ENCODE measurements around the gene FBL.
"Not testable (repeated sequence)": the region's sequence is repeated elsewhere in the genome, so short reads cannot be mapped to it uniquely, and the experiment has no call there.

FBL gene

DNA sequence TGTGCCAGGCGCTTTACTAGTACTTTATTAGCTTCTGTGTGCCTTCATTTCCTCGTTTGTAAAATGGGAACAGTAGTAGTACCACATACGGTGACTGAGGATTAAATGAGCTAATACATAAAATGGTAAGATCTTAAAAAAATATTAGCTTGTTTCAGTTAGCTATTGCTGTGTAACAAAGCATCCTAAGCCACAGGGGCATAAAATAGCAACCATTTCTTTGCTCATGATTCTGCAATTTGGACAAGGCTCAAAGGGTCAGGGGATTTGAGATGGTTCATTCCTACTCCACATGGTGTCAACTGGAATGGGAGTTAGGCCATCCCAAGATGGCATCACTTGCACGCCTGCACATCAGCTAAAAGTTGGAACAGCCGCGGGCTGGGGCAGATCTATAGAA, 25.5 kb downstream of the FBL start:
- DNase-seq, result no peak

DNA sequence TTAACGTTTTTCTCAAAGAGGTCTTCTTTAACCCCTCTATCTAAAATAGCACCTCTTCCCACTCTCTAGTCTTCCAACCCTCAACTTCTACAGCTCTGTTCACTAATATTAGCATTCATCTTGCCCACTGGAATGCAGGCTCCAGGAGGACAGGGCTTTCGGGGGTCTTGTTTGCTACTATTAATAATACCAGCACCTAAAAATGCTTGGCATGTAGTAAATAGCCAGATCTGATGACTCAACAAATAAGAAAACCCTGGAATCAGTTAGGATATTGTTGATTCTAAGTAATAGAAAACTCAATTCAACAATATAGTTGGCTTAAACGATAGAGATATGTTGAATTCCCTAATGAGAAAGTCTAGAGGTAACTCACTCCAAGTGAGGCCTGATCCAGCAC, 26.4 kb downstream of the FBL start:
- DNase-seq, result no peak

DNA sequence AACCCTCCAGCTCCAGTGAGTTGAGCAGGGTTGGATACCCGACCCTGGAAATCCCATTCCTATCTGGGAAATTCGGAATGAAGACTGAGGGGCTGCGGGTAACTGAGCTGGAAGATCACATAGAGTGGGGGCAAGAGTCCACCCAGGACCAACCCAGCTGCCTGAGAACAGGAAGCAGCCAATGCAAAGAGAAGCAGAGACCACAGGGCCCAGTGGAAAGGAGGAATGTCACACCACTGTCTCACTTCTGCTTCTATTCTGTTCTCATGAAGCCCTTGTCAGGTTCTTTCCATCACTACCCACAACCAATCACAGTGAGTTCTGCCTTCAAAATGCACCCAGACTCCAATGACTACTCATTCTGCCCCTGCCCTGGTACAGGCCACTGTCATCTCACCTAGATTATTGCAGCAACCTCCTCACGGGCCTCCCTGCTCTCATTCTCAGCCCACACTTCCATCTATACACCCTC, 27.5 kb downstream of the FBL start:
- no peak for DNase-seq

DNA sequence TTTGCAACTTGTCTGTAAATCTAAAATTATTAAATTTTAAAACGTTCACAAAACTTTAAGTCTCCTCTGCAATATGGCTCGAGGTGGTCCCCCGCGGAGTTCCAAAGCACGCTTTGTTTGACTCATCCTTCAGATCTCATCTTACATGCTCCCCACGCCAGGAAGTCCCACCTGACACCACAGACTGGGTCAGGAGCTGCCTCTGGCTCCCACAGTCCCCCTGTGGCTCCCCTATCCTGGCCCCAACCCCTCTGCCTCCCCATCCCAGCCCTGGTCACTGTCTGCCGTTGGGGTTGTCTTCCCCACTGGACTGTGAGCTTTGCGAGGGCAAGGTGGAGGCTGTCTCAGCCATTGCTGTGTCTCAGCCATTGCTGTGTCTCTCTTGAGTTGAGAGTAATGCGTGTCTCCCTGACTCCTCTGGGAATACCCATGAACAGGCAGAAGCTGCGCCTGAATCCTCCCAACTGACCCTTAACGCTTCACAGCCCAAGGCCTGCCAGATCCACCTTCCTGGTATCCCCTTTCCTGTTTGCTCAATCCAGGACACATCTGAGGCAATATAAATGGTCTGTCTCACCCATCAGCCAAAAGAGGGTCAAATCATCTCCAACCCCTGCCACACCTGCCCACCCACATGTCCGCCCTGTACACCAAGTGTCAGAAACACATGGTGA, 28.2 kb downstream of the FBL start:
- DNase-seq, result no peak

DNA sequence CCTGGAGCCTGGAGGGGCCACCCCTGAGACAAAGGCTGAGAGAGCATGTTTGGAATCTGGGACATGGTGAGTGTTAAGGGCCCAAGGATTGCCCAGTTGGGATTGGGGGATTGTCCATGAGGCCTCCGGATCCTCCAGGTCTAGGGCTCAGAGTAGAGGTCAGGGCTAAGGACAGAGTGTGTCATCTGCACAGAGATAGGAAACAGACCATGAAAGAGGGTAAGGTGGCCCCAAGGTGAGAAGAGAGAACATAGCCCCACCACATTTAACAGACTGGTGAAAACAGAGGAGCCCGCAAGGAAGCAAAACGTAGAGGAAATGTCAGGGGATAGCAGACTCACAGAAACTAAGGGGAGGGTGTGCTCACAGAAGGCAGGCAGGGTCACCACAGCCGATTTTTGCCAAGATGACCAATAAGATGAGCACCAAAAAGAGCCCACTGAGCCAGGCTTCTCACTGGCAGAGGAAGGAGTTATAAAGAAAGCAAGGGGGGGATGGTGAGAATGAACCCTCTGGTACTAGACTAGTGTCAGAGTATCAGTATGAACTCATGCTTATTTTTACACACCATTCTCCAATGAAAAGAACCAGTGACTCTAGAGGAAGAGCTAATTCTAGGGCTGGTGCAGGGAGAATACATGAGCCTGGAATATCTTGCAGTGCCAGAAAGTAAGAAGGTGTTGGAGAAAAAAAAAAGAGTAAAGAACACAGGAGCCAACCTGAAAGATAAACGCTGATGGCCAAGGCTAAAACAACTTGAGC, 29.7 kb downstream of the FBL start:
- DNase-seq, result no peak

DNA sequence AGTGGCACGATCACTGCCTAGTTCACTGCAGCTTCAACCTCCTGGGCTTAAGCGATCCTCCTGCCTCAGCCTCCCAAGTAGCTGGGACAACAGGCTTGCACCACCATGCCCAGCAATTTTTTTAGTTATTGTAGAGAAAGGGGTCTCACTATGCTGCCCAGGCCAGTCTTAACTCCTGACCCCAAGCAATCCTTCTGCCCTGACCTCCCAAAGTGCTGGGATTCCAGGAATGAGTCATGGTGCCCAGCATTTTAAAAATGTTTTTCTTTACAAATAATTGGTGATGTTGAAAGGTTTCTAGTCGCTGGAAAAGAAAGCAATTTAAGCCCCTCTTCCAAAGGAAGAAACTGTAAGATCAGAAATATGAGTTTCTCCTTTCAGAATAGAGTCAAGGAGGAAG, 31.6 kb downstream of the FBL start:
- no peak for DNase-seq

DNA sequence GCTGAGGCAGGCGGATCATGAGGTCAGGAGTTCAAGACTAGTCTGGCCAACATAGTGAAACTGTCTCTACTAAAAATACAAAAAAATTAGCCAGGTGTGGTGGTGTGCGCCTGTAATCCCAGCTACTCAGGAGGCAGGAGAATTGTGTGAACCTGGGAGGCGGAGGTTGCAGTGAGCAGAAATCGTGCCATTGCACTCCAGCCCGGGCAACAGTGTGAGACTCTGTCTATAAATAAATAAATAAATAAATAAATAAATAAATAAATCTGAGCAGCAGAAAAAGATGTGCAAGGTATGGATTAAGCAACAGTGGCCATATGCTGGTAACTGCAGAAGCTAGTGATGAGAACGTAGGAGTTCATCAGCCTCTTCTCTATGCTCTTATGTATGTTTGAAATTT, 32.1 kb downstream of the FBL start:
- DNase-seq, result not testable (repeated sequence)

DNA sequence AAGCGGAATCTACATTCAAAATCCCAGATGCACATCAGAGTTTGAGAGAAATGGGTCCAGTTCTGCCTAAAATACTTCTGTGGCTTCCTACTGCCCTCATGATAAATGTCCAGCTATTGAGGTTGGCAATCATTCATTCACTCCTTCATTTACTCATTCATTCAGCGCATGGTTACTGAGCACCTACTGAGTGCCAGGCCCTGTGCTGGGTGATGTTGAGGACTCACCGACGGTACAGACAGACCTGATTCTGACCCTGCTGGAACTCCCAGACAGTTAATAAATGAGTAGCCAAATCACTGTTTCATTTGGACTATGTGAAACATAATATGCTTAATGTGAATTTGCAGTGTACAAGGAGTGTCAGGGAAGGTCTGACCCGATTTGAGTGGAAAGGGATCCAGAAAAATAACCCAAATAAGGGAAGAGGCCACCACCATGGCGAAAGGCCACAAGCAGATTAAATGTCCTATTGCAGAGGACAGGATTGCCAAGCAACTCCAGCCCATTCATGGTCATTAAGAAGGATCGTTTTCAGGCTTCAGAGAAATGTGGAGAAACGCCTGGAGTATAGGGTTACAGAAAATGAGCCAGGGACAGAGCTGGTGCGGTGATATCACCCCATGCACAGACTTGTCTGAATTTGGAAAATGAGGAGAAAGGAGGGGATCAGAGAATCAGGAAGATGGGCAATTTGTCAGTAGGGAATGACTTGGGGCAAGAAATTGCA, 32.8 kb downstream of the FBL start:
- DNase-seq, result no peak

DNA sequence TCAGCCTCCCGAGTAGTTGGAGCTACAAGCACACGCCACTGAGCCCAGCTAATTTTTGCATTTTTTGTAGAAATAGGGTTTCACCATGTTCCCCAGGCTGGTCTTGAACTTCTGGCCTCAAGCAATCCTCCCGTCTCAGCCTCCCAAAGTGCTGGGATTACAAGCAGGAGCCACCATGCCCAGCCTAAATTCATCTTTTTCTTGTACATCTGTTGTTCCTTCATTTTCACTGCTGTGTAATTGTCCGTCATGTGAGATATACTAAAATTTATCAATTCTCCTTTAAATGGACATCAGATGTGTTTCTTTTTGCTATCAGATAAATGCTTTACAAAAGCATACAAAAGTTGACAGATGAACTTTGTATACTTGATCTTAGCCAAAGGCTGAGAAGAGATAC, 35.1 kb downstream of the FBL start:
- no peak for DNase-seq

DNA sequence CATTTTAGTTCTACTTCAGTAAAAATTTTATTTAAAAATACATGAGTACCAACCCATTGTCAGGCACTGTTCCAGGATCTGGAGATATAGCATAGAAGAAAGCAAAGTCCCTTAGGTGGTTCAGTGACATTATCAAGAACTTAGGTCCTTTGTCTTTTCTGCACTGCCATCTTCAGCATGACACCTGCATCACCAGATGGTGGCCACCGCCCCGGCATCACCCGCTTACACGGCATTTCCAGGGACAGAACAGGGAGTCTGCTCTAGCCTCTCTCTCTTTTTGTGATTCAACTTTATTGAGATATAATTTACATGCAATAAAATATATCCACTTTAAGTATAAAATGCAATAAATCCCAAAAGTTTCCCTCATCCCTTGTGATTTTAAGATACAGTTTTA, 35.8 kb downstream of the FBL start:
- no peak for DNase-seq

DNA sequence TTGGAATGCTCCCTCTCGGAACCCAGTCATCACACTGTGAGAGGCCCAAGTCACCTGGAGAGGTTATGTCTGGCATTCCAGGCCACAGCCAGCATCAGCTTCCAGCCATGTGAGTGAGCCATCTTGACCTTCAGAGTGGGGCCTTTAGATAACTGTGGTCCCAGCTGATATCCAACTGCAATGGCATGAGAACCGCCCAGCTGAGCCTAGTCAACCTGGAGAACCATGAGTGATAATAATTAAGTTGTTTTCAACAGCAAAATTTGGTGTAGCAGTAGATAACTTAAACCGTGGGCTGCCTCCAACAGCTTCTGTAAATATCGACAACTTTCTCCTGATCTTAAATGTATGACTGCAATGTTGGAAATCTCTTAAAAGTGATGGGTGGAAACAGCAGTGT, 36.8 kb downstream of the FBL start:
- no peak for DNase-seq

DNA sequence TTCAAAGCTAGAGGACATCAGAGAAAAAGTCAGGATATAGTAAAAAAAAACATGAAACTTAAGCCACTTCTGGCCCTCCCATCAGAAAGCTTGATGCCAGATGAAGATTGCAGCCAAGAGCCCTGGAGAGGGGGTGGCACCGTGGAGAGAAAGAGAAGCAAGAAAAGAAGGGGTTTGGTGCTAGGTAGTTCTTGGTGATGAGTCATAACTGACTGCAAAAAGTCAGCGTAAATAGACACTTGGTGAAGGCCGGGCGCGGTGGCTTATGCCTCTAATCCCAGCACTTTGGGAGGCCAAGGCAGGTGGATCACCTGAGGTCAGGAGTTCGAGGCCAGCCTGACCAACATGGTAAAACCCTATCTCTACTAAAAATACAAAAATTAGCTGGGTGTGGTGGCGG, 37.5 kb downstream of the FBL start:
- not testable (repeated sequence) for DNase-seq

DNA sequence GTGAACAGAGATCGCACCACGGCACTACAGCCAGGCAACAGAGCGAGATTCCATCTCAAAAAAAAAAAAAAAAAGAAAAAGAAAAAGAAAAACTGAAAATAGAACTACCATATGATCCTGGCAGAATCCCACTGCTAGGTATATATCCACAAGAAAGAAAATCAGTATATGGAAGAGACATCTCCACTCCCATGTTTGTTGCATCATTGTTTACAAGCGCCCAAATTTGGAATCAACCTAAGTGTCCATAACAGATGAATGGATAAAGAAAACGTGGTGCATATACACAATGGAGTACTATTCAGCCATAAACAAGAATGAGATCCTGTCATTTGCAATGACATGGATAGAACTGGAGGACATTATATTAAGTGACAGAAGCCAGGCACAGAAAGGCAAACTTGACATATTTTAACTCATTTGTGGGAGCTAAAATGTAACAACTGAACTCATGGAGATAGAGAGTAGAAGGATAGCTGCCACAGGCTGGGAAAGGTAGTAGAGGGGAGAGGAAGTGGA, 38.3 kb downstream of the FBL start:
- DNase-seq, result no peak

DNA sequence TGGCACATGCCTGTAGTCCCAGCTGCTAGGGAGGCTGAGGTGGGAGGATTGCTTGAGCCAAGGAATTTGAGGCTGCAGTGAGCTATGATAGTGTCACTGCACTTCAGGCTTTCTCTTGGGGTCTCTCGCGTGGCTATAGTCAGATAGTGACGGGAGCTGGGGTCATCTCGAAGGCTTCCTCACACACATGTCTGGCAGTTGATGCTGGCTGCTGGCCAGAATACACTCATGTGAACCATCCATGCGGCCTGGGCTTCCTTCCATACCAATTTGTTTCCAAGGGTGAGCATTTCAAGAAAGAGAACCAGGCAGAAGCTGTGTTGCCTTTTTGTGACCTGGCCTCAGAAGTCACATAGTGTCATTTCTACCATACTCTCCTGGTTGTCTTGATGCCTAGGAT, 41.1 kb downstream of the FBL start:
- no peak for DNase-seq

DNA sequence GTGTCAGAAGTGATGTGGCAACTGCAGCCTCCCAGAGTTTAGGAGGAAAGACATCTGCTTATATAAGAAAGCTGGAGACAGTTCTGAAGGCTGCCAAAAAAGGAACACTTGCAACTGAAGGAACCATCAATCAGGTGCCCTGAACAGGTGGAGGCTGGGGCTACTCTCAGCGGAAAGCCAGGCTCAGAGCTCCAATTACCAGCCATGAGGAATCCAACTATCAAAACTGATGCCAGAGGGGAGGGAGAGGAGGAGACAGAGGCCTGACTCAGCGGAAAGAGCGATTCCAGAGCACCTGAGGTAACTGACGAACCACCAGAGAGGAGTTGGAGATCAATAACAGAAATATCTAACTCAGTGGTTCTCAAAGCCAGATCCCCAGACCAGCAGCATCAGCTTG, 43.2 kb downstream of the FBL start:
- no peak for DNase-seq

DNA sequence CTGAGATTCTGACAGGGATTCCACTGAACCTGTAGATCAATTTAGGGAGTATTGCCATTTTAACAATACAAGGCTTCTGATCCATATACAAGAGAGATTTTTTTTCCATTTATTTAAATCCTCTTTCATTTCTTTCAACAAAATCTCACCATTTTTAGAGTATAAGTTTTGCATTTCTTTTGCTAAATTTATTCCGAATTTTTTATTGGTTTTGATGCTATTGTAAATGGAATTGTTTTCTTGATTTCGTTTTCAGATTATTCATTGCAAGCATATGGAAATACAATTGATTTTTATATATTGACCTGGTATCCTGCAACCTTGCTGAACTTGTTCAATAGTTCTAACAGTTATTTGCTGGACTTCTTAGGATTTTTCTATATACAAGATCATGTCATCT, 49.1 kb downstream of the FBL start:
- DNase-seq, result no peak

DNA sequence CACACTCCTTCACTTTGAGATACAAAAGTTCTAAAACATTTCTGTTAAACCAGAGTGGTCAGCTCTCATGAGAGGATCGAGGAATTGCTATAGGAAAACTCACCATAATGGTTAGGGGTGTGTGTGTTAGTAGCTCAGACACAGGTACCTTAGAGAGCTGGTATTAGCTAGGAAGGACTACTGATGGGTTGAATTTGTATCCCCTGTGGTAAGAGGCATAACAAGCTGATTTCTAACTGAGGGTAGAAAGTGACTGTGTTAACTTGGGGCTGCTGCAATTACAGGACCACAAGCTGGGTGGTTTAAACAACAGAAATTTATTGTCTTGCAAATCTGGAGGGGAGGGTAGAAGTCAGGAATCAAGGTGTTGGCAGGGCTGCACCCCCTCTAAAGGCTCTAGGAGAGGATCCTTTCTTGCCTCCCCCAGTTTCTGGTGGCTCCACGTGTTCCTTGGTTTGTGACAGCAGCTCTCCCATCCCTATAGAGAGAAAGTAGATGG, 50.1 kb downstream of the FBL start:
- DNase-seq, result no peak

DNA sequence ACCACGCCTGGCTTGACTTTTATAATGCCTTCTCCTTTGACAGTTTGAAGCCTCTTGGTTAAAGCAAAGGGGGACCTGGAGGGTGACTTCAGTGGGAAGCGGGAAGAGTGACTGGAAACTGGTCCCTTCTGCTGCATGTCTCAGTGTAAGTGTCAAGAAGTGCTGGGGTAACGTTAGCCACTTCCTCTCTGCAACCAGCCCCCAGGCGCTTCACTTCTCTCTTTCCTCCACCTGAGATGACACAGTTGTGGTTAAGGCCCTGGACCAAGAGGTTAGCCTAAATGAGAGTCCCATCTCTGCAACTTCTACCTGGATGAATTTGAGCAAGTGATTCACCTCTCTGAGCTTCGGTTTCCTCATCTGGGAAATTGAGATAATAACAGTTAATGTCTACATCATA, 51.2 kb downstream of the FBL start:
- DNase-seq, result no peak

DNA sequence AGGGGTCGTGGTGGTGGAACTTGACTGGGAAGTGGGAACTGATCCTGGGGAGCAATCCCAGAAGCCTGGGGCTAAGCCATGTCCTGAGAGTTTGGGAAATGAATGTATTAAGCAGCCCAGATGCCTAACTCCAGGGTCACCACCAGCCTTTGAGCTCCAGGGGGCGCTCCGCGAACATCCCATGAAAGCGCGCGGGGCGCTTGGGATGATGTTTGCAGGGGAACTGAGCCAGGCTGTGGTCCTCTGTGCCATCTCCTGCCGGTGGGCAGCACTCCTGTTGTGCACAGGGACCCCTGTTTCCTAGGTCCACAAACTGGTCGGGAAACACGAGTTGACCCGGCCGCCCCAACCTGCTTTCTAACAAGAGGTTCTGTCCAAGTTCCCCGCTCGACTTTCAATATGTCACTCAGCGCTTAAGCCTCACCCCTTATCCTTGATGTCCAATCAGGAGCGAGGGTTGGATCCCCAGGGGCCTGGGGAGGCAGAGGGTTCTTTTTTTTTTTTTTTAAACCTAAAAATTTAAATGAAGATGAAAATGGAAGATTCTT, 53.1 kb downstream of the FBL start:
- DNase-seq, result peak; percentile 81

DNA sequence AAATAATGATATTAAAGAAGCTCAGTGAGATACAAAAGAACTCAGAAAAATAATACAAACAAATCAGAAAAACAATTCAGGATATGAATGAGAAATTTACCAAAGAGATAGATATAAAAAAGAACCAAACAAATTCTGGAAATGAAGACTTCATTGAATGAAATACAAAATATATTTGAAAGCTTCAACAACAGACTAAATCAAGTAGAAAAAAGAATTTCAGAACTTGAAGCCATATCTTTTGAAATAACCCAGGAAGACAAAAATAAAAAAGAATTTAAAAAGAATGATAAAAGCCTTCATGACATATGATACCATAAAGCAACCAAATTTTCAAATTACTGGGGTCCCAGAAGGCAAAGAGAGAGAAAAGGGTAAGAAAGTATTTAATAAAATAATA, 57.9 kb downstream of the FBL start:
- DNase-seq, result no peak
